ENCODE results near the gene FBXO10. TPM values are rescaled to one million over a fixed set of nuclear protein-coding genes. Genes with fewer than 3 reads are reported as not detected.

The FBXO10 gene
- total and polyA plus RNA-seq, 9 donors: 3.0 to 7.2 (median 4.7) TPM

DNA sequence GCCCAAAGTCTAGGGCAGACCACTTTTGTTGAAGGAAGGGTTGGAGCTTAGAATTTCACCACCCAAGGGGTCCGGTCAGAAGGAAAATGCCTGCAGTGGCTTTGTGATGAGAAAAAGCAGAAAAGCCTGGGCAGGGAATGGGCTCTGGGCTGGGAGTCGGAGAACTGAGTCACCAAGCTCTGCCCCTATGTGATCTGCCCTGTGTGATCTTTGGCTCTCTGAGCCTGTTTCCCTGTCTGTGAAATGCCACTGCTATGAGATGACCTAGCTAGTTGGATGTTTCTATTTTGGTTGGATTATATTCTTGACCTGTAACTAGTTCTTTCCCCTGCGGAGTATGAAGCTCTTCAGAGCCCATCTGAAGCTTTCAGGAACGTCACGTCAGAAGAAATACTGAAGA lies 80.6 kb downstream of the FBXO10 start:
- Histone ChIP-seq H3K36me3 (no peaks in the 10 kb centered on the region), H3K4me3 (no peak overlapping the region), H3K4me1 (ENCODE audit: insufficient read depth) (no peaks in the 10 kb centered on the region), H3K27me3 (no peaks in the 10 kb centered on the region), H3K9me3 (no peaks in the 10 kb centered on the region), H3K27ac (no peak overlapping the region)
- WGBS, 3 donors: 90 to 96% (median 93%) methylated on average over 5 of the region's 5 CpGs
- intact Hi-C loops (cut with DNase I): no loop called here
- DNase-seq: no peak
- TF ChIP-seq, protein P1, sequence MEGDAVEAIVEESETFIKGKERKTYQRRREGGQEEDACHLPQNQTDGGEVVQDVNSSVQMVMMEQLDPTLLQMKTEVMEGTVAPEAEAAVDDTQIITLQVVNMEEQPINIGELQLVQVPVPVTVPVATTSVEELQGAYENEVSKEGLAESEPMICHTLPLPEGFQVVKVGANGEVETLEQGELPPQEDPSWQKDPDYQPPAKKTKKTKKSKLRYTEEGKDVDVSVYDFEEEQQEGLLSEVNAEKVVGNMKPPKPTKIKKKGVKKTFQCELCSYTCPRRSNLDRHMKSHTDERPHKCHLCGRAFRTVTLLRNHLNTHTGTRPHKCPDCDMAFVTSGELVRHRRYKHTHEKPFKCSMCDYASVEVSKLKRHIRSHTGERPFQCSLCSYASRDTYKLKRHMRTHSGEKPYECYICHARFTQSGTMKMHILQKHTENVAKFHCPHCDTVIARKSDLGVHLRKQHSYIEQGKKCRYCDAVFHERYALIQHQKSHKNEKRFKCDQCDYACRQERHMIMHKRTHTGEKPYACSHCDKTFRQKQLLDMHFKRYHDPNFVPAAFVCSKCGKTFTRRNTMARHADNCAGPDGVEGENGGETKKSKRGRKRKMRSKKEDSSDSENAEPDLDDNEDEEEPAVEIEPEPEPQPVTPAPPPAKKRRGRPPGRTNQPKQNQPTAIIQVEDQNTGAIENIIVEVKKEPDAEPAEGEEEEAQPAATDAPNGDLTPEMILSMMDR (IDR thresholded peaks at IDR 0.05): no peak
- TF ChIP-seq EP300 (IDR thresholded peaks at IDR 0.05): no peak
- no peak for TF ChIP-seq POLR2A (IDR thresholded peaks at IDR 0.05)

GRCh38 chr9:37491939-37492338 lies 84.2 kb downstream of the FBXO10 start:
- no peak overlapping the region for H3K27ac ChIP-seq
- TF ChIP-seq POLR2A (IDR thresholded peaks at IDR 0.05) (no peak), EP300 (IDR thresholded peaks at IDR 0.05) (no peak)
- TF ChIP-seq, protein P1 (IDR thresholded peaks at IDR 0.05): no peak
- H3K27me3 ChIP-seq: no peaks in the 10 kb centered on the region
- no peaks in the 10 kb centered on the region for H3K9me3 ChIP-seq
- no peak overlapping the region for H3K4me3 ChIP-seq
- no peak for DNase-seq
- no peaks in the 10 kb centered on the region for H3K4me1 ChIP-seq (ENCODE audit: insufficient read depth)
- no peaks in the 10 kb centered on the region for H3K36me3 ChIP-seq
- WGBS, 3 donors: 86 to 100% (median 96%) methylated on average over 1 of the region's 1 CpG
- intact Hi-C loops (cut with DNase I): no loop called here

DNA sequence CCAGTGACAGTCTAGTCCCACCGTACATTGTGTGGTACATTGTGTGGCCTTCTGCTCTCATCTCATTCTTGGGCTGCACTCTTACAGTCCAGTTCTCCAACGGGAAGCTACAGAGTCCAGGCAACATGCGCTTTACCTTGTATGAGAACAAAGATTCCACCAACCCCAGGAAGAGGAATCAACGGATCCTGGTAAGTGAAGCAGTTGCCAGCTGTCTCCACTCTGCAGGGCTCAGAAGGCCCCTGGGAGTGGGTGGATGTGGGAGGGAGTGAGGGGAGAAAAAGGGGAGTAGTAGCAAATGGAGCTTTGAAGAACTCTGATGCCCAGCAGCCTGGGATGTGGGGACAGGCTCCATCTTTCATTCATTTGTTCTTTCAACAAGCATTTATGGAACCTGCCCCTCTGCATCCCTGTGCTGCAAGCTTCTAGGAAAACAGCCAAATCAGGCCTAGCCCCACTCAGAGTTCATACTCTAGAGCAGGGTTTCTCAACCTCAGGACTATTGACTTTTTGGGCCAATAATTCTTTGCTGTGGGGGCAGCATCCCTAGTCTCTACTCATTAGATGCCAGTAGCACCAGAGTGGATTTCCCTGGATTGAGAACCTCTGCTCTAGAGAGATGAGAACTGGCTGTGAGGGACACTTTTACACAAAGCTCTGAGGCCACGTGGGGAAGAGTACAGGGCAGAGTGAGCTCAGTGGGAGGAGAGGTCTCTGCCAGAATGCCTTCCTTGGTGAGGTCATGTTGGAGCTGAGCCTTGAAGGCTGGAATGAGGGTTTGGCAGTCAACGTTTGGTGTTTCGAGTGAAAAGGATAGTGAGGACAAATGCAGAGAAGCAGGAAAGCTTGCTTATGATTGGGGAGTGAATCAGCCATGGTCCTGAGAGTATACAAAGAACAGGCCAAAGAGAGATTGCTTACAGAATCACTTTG lies 89.3 kb downstream of the FBXO10 start:
- Histone ChIP-seq H3K9me3 (no peaks in the 10 kb centered on the region), H3K4me3 (peak overlapping the region; percentile 84), H3K27me3 (no peaks in the 10 kb centered on the region), H3K4me1 (ENCODE audit: insufficient read depth) (peaks cover 9% of the 10 kb centered on the region), H3K36me3 (no peaks in the 10 kb centered on the region), H3K27ac (no peak overlapping the region)
- TF ChIP-seq, protein P1 (IDR thresholded peaks at IDR 0.05): no peak
- TF ChIP-seq EP300 (IDR thresholded peaks at IDR 0.05) (no peak), POLR2A (IDR thresholded peaks at IDR 0.05) (no peak)
- DNase-seq: peak in 4 of 5 donors; percentile 41 to 60 (median 46)
- 3 to 6% (median 3%) methylated on average over 7 of the region's 7 CpGs for WGBS, 3 donors
- intact Hi-C loops (cut with DNase I): loop anchor here in 2 of 4 donors (2.0 to 10.0 kb wide), 3 partner anchors 72 to 888 kb away; no protein-coding TSS in a partner anchor

DNA sequence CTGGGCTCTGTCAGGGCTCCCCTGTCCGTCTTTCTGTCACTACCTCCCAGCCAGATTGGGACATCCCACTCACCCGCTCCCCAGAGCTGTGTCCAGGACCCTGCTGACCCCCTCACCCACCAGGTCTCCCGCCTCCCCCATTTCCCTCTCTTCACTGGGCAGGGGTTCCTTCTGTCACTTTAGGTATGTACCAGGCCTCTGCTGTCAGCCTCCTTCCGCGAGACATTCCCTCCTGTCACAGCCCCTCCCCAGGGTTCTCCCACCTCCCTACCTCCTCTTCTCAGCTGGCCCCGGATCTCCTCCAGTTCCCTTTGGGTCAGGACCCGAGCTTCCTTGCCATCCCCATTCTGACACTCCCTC lies 89.9 kb downstream of the FBXO10 start:
- no peak for DNase-seq
- TF ChIP-seq POLR2A (IDR thresholded peaks at IDR 0.05) (no peak), EP300 (IDR thresholded peaks at IDR 0.05) (no peak)
- peak overlapping the region in 1 of 2 donors; percentile 59 for H3K27ac ChIP-seq
- H3K4me1 ChIP-seq (ENCODE audit: insufficient read depth): peaks cover 9% of the 10 kb centered on the region
- no peaks in the 10 kb centered on the region for H3K27me3 ChIP-seq
- H3K4me3 ChIP-seq: peak overlapping the region; percentile 84
- WGBS, 3 donors: 0 to 2% (median 1%) methylated on average over 7 of the region's 7 CpGs
- no peaks in the 10 kb centered on the region for H3K36me3 ChIP-seq
- intact Hi-C loops (cut with DNase I): loop anchor here in 2 of 4 donors (2.0 to 10.0 kb wide), 3 partner anchors 71 to 889 kb away; no protein-coding TSS in a partner anchor
- no peaks in the 10 kb centered on the region for H3K9me3 ChIP-seq
